CD4-positive, alpha-beta memory T cell (primary cell): ENCODE results near the gene MAFG. TPM values are rescaled to one million over a fixed set of nuclear protein-coding genes. Genes with fewer than 3 reads are reported as not detected.
A peak's percentile ranks its signal among the peaks of the same experiment; 100 is the strongest.

Experiments
- CTCF ChIA-PET: fragments of 350-600 bp; sonication (Branson Sonifier 250); formaldehyde crosslinking; loops from one replicate; lab custom pipeline; 2021; ENCODE audit warnings: inconsistent platforms; ENCODE audit not compliant: partially characterized antibody; lab: Charles Lee
- POLR2A ChIA-PET: fragments of 350-600 bp; sonication (Branson Sonifier 250); formaldehyde crosslinking; loops from one replicate; lab custom pipeline; 2021; ENCODE audit not compliant: partially characterized antibody; lab: Charles Lee
- DNase-seq, 5 donors: peaks; one replicate each; pipeline versions ENCODE4 v3.0.0 to v3.0.0-alpha.2; 2020 to 2022; ENCODE audit warnings: mixed read lengths in 1 of 5
- H3K27ac ChIP-seq: one replicate; pipeline ENCODE4 v1.7.0; 2013; ENCODE audit warnings: low read depth, low read length
- H3K27me3 ChIP-seq: 2 replicates; pipeline ENCODE4 v1.7.0; 2013; ENCODE audit warnings: mild to moderate bottlenecking, low read length, moderate library complexity; ENCODE audit not compliant: insufficient read depth
- H3K36me3 ChIP-seq: 2 replicates; pipeline ENCODE4 v1.7.0; 2013; ENCODE audit warnings: mild to moderate bottlenecking, low read length, moderate library complexity; ENCODE audit not compliant: insufficient read depth
- H3K4me1 ChIP-seq: 2 replicates; pipeline ENCODE4 v1.7.0; 2013; ENCODE audit warnings: mild to moderate bottlenecking, low read length, moderate library complexity; ENCODE audit not compliant: insufficient read depth
- H3K4me3 ChIP-seq, 2 donors: one replicate each; pipeline ENCODE4 v1.7.0; 2013; ENCODE audit warnings: low read length in 2 of 2, mild to moderate bottlenecking in 1 of 2
- H3K9me3 ChIP-seq, 2 donors: one replicate each; pipeline ENCODE4 v1.7.0; 2013; ENCODE audit warnings: low read length in 2 of 2, control low read depth in 1 of 2; ENCODE audit not compliant: control insufficient read depth in 1 of 2
- H3K27ac Mint-ChIP-seq, 7 donors: one replicate each; pipeline ENCODE4 v1.8.0; 2020 to 2021; ENCODE audit warnings: mixed read lengths in 7 of 7, mild to moderate bottlenecking in 6 of 7, inconsistent platforms in 3 of 7, moderate library complexity in 3 of 7
- H3K27me3 Mint-ChIP-seq, 2 donors: one replicate each; pipeline ENCODE4 v1.8.0; 2020 to 2021; ENCODE audit warnings: mixed read lengths in 2 of 2
- H3K36me3 Mint-ChIP-seq, 2 donors: one replicate each; pipeline ENCODE4 v1.8.0; 2020 to 2021; ENCODE audit warnings: mixed read lengths in 2 of 2, inconsistent platforms in 1 of 2, mild to moderate bottlenecking in 1 of 2
- H3K4me1 Mint-ChIP-seq, 4 donors: one replicate each; pipeline ENCODE4 v1.8.0; 2020 to 2021; ENCODE audit warnings: mixed read lengths in 4 of 4, mild to moderate bottlenecking in 1 of 4
- H3K4me3 Mint-ChIP-seq, 8 donors: one replicate each; pipeline ENCODE4 v1.8.0; 2020 to 2021; ENCODE audit warnings: mixed read lengths in 8 of 8, mild to moderate bottlenecking in 7 of 8, moderate library complexity in 6 of 8, inconsistent platforms in 3 of 8
- H3K9me3 Mint-ChIP-seq, 8 donors: one replicate each; pipeline ENCODE4 v1.8.0; 2020 to 2021; ENCODE audit warnings: mixed read lengths in 8 of 8, mild to moderate bottlenecking in 5 of 8, inconsistent platforms in 3 of 8, moderate library complexity in 1 of 8
- intact Hi-C: fragments of 100-400 bp; cut with micrococcal nuclease; formaldehyde crosslinking; loops from one replicate; pipeline ENCODE4 v1.15.1; 2023
- polyA plus RNA-seq, 2 donors: library from polyadenylated mRNA; unstranded; fragments of 300-500 nt; fragmentation: Illumina TruSeq; gene quantifications; one replicate each; pipeline ENCODE4 v1.2.3, GENCODE V29; 2021
- total RNA-seq, 2 experiments: library from RNA; stranded (reverse); gene quantifications; one replicate each; pipeline ENCODE4 v1.2.3, GENCODE V29; 2021

Gene MAFG
- total and polyA plus RNA-seq, 4 experiments from 2014 or later, result 2.1 to 16.3 (median 9.8) TPM

- ChIA-PET POLR2A (interaction anchor here (0.8 to 4.2 kb wide), 11 partner anchors 9 to 377 kb away, joined by 3 to 40 read pairs (median 7); partner anchors contain the start of genes ARHGDIA, PCYT2, PYCR1 and SIRT7), CTCF (interaction anchor here (0.9 kb wide), 1 partner anchor 13 kb away, joined by 3 read pairs; no protein-coding TSS in a partner anchor)
- Mint-ChIP-seq H3K4me1 (peaks cover 12 to 27% (median 20%) of the 10 kb centered on the region in 4 donors), H3K27ac (peak overlapping the region; percentile 84 to 97 (median 90)), H3K4me3 (peak overlapping the region; percentile 81 to 90 (median 84)), H3K9me3 (no peaks in the 10 kb centered on the region), H3K36me3 (no peaks in the 10 kb centered on the region), H3K27me3 (peaks cover 0 to 2% of the 10 kb centered on the region in 2 donors)
- DNase-seq, result no peak
- Histone ChIP-seq H3K27ac (peak overlapping the region; percentile 68), H3K9me3 (no peaks in the 10 kb centered on the region), H3K4me1 (peaks cover 43% of the 10 kb centered on the region), H3K27me3 (peaks cover 10% of the 10 kb centered on the region), H3K4me3 (peak overlapping the region in 1 of 2 donors; percentile 60), H3K36me3 (no peaks in the 10 kb centered on the region)
- intact Hi-C loops, result loop anchor here (2.0 to 10.0 kb wide), 3 partner anchors 35 to 831 kb away; partner anchors contain the start of genes ALYREF, ANAPC11 and P4HB
These were observed 1.6 kb downstream of the MAFG start for GRCh38 chr17:81925860-81926450.

GRCh38 chr17:81924557-81925532 is 2.7 kb downstream of the MAFG start:
- Histone ChIP-seq H3K27me3 (peaks cover 10% of the 10 kb centered on the region), H3K9me3 (no peaks in the 10 kb centered on the region), H3K4me3 (no peak overlapping the region), H3K4me1 (peaks cover 43% of the 10 kb centered on the region), H3K27ac (no peak overlapping the region), H3K36me3 (no peaks in the 10 kb centered on the region)
- ChIA-PET CTCF (interaction anchor here (0.9 kb wide), 1 partner anchor 55 kb away, joined by 3 read pairs; no protein-coding TSS in a partner anchor), POLR2A (interaction anchor here (0.6 to 4.2 kb wide), 12 partner anchors 10 to 332 kb away, joined by 3 to 40 read pairs (median 4); partner anchors contain the start of genes ARHGDIA, NPB, PCYT2 and PYCR1)
- Mint-ChIP-seq H3K9me3 (no peaks in the 10 kb centered on the region), H3K36me3 (no peaks in the 10 kb centered on the region), H3K4me3 (peak overlapping the region; percentile 4 to 90 (median 64)), H3K4me1 (peaks cover 12 to 27% (median 20%) of the 10 kb centered on the region in 4 donors), H3K27ac (peak overlapping the region in 6 of 7 donors; percentile 67 to 97 (median 77)), H3K27me3 (no peaks in the 10 kb centered on the region)
- DNase-seq, result peak in 1 of 5 donors; percentile 50
- intact Hi-C loops, result loop anchor here (10.0 kb wide), 1 partner anchor 830 kb away; no protein-coding TSS in a partner anchor

GRCh38 chr17:81923302-81924260 is 4.0 kb downstream of the MAFG start:
- H3K4me3 Mint-ChIP-seq, result peak overlapping the region in 3 of 8 donors; percentile 8 to 38 (median 15)
- no peaks in the 10 kb centered on the region for H3K36me3 ChIP-seq
- H3K27me3 ChIP-seq, result peaks cover 4% of the 10 kb centered on the region
- no peaks in the 10 kb centered on the region for H3K27me3 Mint-ChIP-seq
- peaks cover 12 to 37% (median 24%) of the 10 kb centered on the region in 4 donors for H3K4me1 Mint-ChIP-seq
- no peaks in the 10 kb centered on the region for H3K9me3 ChIP-seq
- CTCF ChIA-PET, result interaction anchor here (0.9 kb wide), 1 partner anchor 54 kb away, joined by 3 read pairs; no protein-coding TSS in a partner anchor
- H3K27ac Mint-ChIP-seq, result peak overlapping the region in 4 of 7 donors; percentile 15 to 79 (median 71)
- no peak overlapping the region for H3K4me3 ChIP-seq
- intact Hi-C loops, result loop anchor here (10.0 kb wide), 1 partner anchor 829 kb away; no protein-coding TSS in a partner anchor
- H3K36me3 Mint-ChIP-seq, result no peaks in the 10 kb centered on the region
- peaks cover 40% of the 10 kb centered on the region for H3K4me1 ChIP-seq
- POLR2A ChIA-PET, result interaction anchor here (0.7 to 2.6 kb wide), 4 partner anchors 10 to 36 kb away, joined by 3 to 7 read pairs (median 4); partner anchors contain the start of genes NPB and PCYT2
- no peak overlapping the region for H3K27ac ChIP-seq
- no peak for DNase-seq
- no peaks in the 10 kb centered on the region for H3K9me3 Mint-ChIP-seq

- Mint-ChIP-seq H3K27ac (no peak overlapping the region), H3K4me3 (no peak overlapping the region), H3K4me1 (peaks cover 12 to 45% (median 29%) of the 10 kb centered on the region in 4 donors), H3K27me3 (no peaks in the 10 kb centered on the region), H3K9me3 (no peaks in the 10 kb centered on the region), H3K36me3 (peaks cover 0 to 3% of the 10 kb centered on the region in 2 donors)
- Histone ChIP-seq H3K4me3 (no peak overlapping the region), H3K9me3 (no peaks in the 10 kb centered on the region), H3K4me1 (peaks cover 37% of the 10 kb centered on the region), H3K36me3 (no peaks in the 10 kb centered on the region), H3K27me3 (no peaks in the 10 kb centered on the region), H3K27ac (no peak overlapping the region)
- no peak for DNase-seq
- intact Hi-C loops, result loop anchor here (10.0 kb wide), 1 partner anchor 828 kb away; no protein-coding TSS in a partner anchor
- POLR2A ChIA-PET, result interaction anchor here (0.7 kb wide), 1 partner anchor 11 kb away, joined by 3 read pairs; the partner anchor contains the start of gene PCYT2
- CTCF ChIA-PET, result no interaction called here
These were observed 4.8 kb downstream of the MAFG start for GRCh38 chr17:81922566-81923301.

GRCh38 chr17:81921996-81922565 is 5.5 kb downstream of the MAFG start:
- Histone ChIP-seq H3K4me1 (peaks cover 40% of the 10 kb centered on the region), H3K27me3 (no peaks in the 10 kb centered on the region), H3K27ac (no peak overlapping the region), H3K36me3 (no peaks in the 10 kb centered on the region), H3K9me3 (no peaks in the 10 kb centered on the region), H3K4me3 (no peak overlapping the region)
- intact Hi-C loops, result loop anchor here (10.0 kb wide), 1 partner anchor 827 kb away; no protein-coding TSS in a partner anchor
- peaks cover 0 to 6% of the 10 kb centered on the region in 2 donors for H3K36me3 Mint-ChIP-seq
- H3K4me1 Mint-ChIP-seq, result peaks cover 13 to 49% (median 33%) of the 10 kb centered on the region in 4 donors
- no peak overlapping the region for H3K4me3 Mint-ChIP-seq
- no peaks in the 10 kb centered on the region for H3K9me3 Mint-ChIP-seq
- H3K27me3 Mint-ChIP-seq, result no peaks in the 10 kb centered on the region
- POLR2A ChIA-PET, result no interaction called here
- peak overlapping the region in 1 of 7 donors; percentile 29 for H3K27ac Mint-ChIP-seq
- CTCF ChIA-PET, result no interaction called here
- no peak for DNase-seq
